Astrocyte (in vitro differentiated cells and primary cell): ENCODE measurements around the gene DCBLD2. TPM values are rescaled to one million over a fixed set of nuclear protein-coding genes. Genes with fewer than 3 reads are reported as not detected.

ENCODE experiments used
- DNase-seq: peaks from one replicate; pipeline ENCODE4 v3.0.0-alpha.2; 2010; ENCODE audit warnings: low read depth
- FAIRE-seq: peaks from 2 replicates; lab custom pipeline; 2011; peaks lifted over from hg19 to GRCh38; lab: Jason Lieb, UNC
- H2AFZ ChIP-seq: 2 replicates; pipeline ENCODE4 v1.6.0; 2012; ENCODE audit warnings: low read depth, low read length, inconsistent platforms
- H3K27ac ChIP-seq: 2 replicates; pipeline ENCODE4 v1.5.1; 2011; ENCODE audit warnings: low read depth, low read length, inconsistent platforms
- H3K27me3 ChIP-seq: 2 replicates; pipeline ENCODE4 v1.6.0; 2011; ENCODE audit warnings: low read length, inconsistent platforms; ENCODE audit not compliant: insufficient read depth
- H3K36me3 ChIP-seq: 2 replicates; pipeline ENCODE4 v1.5.1; 2011; ENCODE audit warnings: low read length, inconsistent platforms; ENCODE audit not compliant: insufficient read depth
- H3K4me1 ChIP-seq: 2 replicates; pipeline ENCODE4 v1.5.1; 2011; ENCODE audit warnings: low read length, inconsistent platforms; ENCODE audit not compliant: insufficient read depth
- H3K4me2 ChIP-seq: 2 replicates; pipeline ENCODE4 v1.6.0; 2012; ENCODE audit warnings: low read length, inconsistent platforms
- H3K4me3 ChIP-seq: 2 replicates; pipeline ENCODE4 v1.5.1; 2011; ENCODE audit warnings: low read depth, mild to moderate bottlenecking, low read length, inconsistent platforms; ENCODE audit not compliant: insufficient read depth
- H3K79me2 ChIP-seq: 2 replicates; pipeline ENCODE4 v1.6.0; 2012; ENCODE audit warnings: mild to moderate bottlenecking, low read length, inconsistent platforms; ENCODE audit not compliant: insufficient read depth
- H3K9ac ChIP-seq: 2 replicates; pipeline ENCODE4 v1.6.0; 2012; ENCODE audit warnings: mild to moderate bottlenecking, low read length, inconsistent platforms
- H3K9me3 ChIP-seq: 2 replicates; pipeline ENCODE4 v1.5.1; 2012; ENCODE audit warnings: low read depth, mild to moderate bottlenecking, low read length, inconsistent platforms; ENCODE audit not compliant: insufficient read depth
- H4K20me1 ChIP-seq: 2 replicates; pipeline ENCODE4 v1.6.0; 2012; ENCODE audit warnings: low read length, inconsistent platforms; ENCODE audit not compliant: insufficient read depth
- H3K27ac Mint-ChIP-seq: one replicate; pipeline ENCODE4 v1.8.0; 2021; ENCODE audit warnings: mild to moderate bottlenecking, mixed read lengths; ENCODE audit not compliant: unreplicated experiment
- H3K27me3 Mint-ChIP-seq: one replicate; pipeline ENCODE4 v1.8.0; 2021; ENCODE audit warnings: low read depth, mixed read lengths; ENCODE audit not compliant: unreplicated experiment
- H3K36me3 Mint-ChIP-seq: one replicate; pipeline ENCODE4 v1.8.0; 2021; ENCODE audit warnings: low read depth, mixed read lengths; ENCODE audit not compliant: unreplicated experiment
- H3K4me1 Mint-ChIP-seq: one replicate; pipeline ENCODE4 v1.8.0; 2021; ENCODE audit warnings: low read depth, mixed read lengths; ENCODE audit not compliant: unreplicated experiment
- H3K4me3 Mint-ChIP-seq: one replicate; pipeline ENCODE4 v1.8.0; 2021; ENCODE audit warnings: mild to moderate bottlenecking, moderate library complexity, mixed read lengths; ENCODE audit not compliant: unreplicated experiment
- H3K9me3 Mint-ChIP-seq: one replicate; pipeline ENCODE4 v1.8.0; 2021; ENCODE audit warnings: mild to moderate bottlenecking, mixed read lengths; ENCODE audit not compliant: unreplicated experiment
- CTCF ChIP-seq: IDR thresholded peaks from 2 replicates; pipeline ENCODE4 v1.5.1; 2011; ENCODE audit warnings: low read depth, mild to moderate bottlenecking, inconsistent platforms, low read length, moderate library complexity; ENCODE audit not compliant: insufficient read depth
- EZH2 ChIP-seq: IDR thresholded peaks from 2 replicates; pipeline ENCODE4 v1.6.1; 2012; ENCODE audit warnings: mild to moderate bottlenecking, low read length, inconsistent platforms; ENCODE audit not compliant: insufficient read depth
- total RNA-seq: library from RNA; stranded (reverse); gene quantifications from 2 replicates; pipeline ENCODE4 v1.2.1, GENCODE V29; 2021

Gene DCBLD2
- total RNA-seq, 1 donor from 2014 or later, result 243 TPM

GRCh38 chr3:98796334-98796733 is 105.2 kb downstream of the DCBLD2 start:
- H3K27me3 Mint-ChIP-seq, result no peaks in the 10 kb centered on the region
- TF ChIP-seq EZH2 (no peak), CTCF (no peak)
- Histone ChIP-seq H3K4me2 (no peak overlapping the region), H3K9ac (no peak overlapping the region), H3K27ac (no peak overlapping the region), H3K4me1 (peaks cover 7% of the 10 kb centered on the region), H3K79me2 (peaks cover 10% of the 10 kb centered on the region), H3K36me3 (peaks cover 62% of the 10 kb centered on the region), H3K27me3 (no peaks in the 10 kb centered on the region), H2AFZ (no peak overlapping the region), H3K4me3 (no peak overlapping the region), H3K9me3 (no peaks in the 10 kb centered on the region), H4K20me1 (peaks cover 65% of the 10 kb centered on the region)
- FAIRE-seq (no peak), DNase-seq (no peak)
- H3K27ac Mint-ChIP-seq, result no peak overlapping the region
- H3K4me3 Mint-ChIP-seq, result no peak overlapping the region
- peaks cover 3% of the 10 kb centered on the region for H3K4me1 Mint-ChIP-seq
- H3K36me3 Mint-ChIP-seq, result peaks cover 7% of the 10 kb centered on the region
- H3K9me3 Mint-ChIP-seq, result no peaks in the 10 kb centered on the region

- FAIRE-seq, result no peak
- no peaks in the 10 kb centered on the region for H3K9me3 ChIP-seq
- H3K9ac ChIP-seq, result no peak overlapping the region
- peaks cover 39% of the 10 kb centered on the region for H3K36me3 ChIP-seq
- DNase-seq, result no peak
- no peak overlapping the region for H3K27ac ChIP-seq
- Mint-ChIP-seq H3K4me1 (peaks cover 6% of the 10 kb centered on the region), H3K27me3 (no peaks in the 10 kb centered on the region), H3K27ac (peak overlapping the region; percentile 56), H3K9me3 (no peaks in the 10 kb centered on the region), H3K4me3 (no peak overlapping the region), H3K36me3 (peaks cover 2% of the 10 kb centered on the region)
- H3K79me2 ChIP-seq, result peaks cover 3% of the 10 kb centered on the region
- no peak for TF ChIP-seq EZH2
- no peak for TF ChIP-seq CTCF
- no peak overlapping the region for H3K4me3 ChIP-seq
- peaks cover 7% of the 10 kb centered on the region for H3K4me1 ChIP-seq
- no peaks in the 10 kb centered on the region for H3K27me3 ChIP-seq
- peaks cover 44% of the 10 kb centered on the region for H4K20me1 ChIP-seq
- H3K4me2 ChIP-seq, result no peak overlapping the region
- no peak overlapping the region for H2AFZ ChIP-seq
Observed at GRCh38 chr3:98793971-98794370, 107.5 kb downstream of the DCBLD2 start.
